Measurements from ENCODE around the gene RAVER2. TPM values are rescaled to one million over a fixed set of nuclear protein-coding genes. Genes with fewer than 3 reads are reported as not detected.

RAVER2 gene
- total RNA-seq, 5 donors from 2014 or later (not counting 1 experiment from before 2014, with no cell fraction given), result 0.76 to 2.2 (median 1.4) TPM

DNA sequence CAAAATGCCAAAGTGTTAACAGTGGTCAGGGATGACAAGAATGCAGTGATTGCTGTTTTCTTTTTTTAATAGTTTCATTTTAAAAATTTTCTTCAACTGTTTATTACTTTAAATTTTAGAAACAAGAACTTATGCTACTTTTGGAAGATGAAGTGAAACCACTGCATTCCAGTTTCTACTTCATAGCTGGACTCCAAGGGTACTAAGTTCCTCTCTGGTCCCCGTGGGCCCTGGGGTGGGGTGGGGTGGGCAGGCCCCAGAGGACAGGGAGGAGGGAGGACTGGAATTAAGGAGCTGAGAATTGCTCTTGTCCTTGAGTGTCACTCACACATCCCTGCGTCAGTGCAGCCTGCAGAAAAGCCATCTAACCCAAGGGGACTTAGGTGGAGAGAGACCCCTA, 97.3 kb downstream of the RAVER2 start:
- H3K27ac Mint-ChIP-seq, result no peak overlapping the region

DNA sequence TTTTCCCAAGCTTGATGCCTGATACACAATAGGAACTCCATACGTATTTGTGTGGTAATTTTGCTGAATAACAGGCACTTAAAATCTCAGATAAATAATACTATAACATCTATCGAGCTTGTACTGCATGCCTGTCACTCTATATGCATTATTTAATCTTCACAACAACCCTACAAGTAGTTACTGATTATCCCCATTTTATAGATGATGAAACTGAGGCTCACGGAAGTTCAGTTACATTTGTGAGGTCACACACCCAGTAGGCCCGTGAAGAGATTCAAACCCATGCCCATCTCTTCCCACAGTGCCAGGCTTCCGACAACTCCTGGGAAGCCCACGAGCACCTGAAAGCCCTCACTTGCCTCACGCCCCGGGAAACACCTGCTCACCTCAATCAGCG, 98.8 kb downstream of the RAVER2 start:
- POLR2A ChIA-PET, result no interaction called here
- no peak overlapping the region for H3K27ac ChIP-seq (ENCODE audit: low read length)

More for the DNA sequence above, 97.3 kb downstream of the RAVER2 start:
- peaks cover 0 to 2% (median 0%) of the 10 kb centered on the region in 3 donors for H3K4me1 Mint-ChIP-seq
- ChIA-PET POLR2A (no interaction called here), CTCF (no interaction called here)
- Histone ChIP-seq H3K4me1 (ENCODE audit: control insufficient read depth in 1 of 2, extremely low read depth in 1 of 2, insufficient read depth in 2 of 2, low read length in 2 of 2) (no peaks in the 10 kb centered on the region), H3K9me3 (no peaks in the 10 kb centered on the region), H3K36me3 (ENCODE audit: control insufficient read depth in 2 of 2, extremely low read depth in 1 of 2, insufficient read depth in 1 of 2, low read length in 1 of 2) (peaks cover 28 to 91% of the 10 kb centered on the region in 2 donors), H3K27me3 (replicated peaks in 1 of 2; ENCODE audit: control insufficient read depth in 2 of 2, extremely low read depth in 1 of 2, insufficient read depth in 2 of 2, low read length in 1 of 2) (no peaks in the 10 kb centered on the region), H3K4me3 (ENCODE audit: control insufficient read depth in 1 of 2, extremely low read depth in 1 of 2, low read length in 1 of 2) (no peak overlapping the region), H3K27ac (ENCODE audit: low read length) (no peak overlapping the region)
- ATAC-seq (replicated peaks in 1 of 4) (no peak), DNase-seq (no peak)
- H3K36me3 Mint-ChIP-seq, result peaks cover 61% of the 10 kb centered on the region
- no peaks in the 10 kb centered on the region for H3K27me3 Mint-ChIP-seq
- no CpG with 5 or more reads among the region's 2 CpGs for WGBS (ENCODE audit: insufficient coverage)
- H3K9me3 Mint-ChIP-seq, result no peaks in the 10 kb centered on the region
- H3K4me3 Mint-ChIP-seq, result no peak overlapping the region

GRCh38 chr1:64844175-64844574, 99.3 kb downstream of the RAVER2 start:
- peaks cover 33 to 95% of the 10 kb centered on the region in 2 donors for H3K36me3 ChIP-seq (ENCODE audit: control insufficient read depth in 2 of 2, extremely low read depth in 1 of 2, insufficient read depth in 1 of 2, low read length in 1 of 2)
- H3K9me3 Mint-ChIP-seq, result no peaks in the 10 kb centered on the region
- H3K27me3 Mint-ChIP-seq, result no peaks in the 10 kb centered on the region
- H3K36me3 Mint-ChIP-seq, result peaks cover 48% of the 10 kb centered on the region
- CTCF ChIA-PET, result interaction anchor here in 1 of 2 donors (0.6 kb wide), 1 partner anchor 19 kb away, joined by 3 read pairs; no protein-coding TSS in a partner anchor
- H3K27ac Mint-ChIP-seq, result peak overlapping the region in 1 of 2 donors; percentile 18
- H3K4me3 Mint-ChIP-seq, result no peak overlapping the region
- H3K27me3 ChIP-seq (replicated peaks in 1 of 2; ENCODE audit: control insufficient read depth in 2 of 2, extremely low read depth in 1 of 2, insufficient read depth in 2 of 2, low read length in 1 of 2), result no peaks in the 10 kb centered on the region
- POLR2A ChIA-PET, result no interaction called here
- WGBS (ENCODE audit: insufficient coverage), result 98% methylated on average over 7 of the region's 7 CpGs
- no peaks in the 10 kb centered on the region for H3K4me1 ChIP-seq (ENCODE audit: control insufficient read depth in 1 of 2, extremely low read depth in 1 of 2, insufficient read depth in 2 of 2, low read length in 2 of 2)
- H3K4me1 Mint-ChIP-seq, result peaks cover 0 to 2% (median 0%) of the 10 kb centered on the region in 3 donors
- no peak overlapping the region for H3K27ac ChIP-seq (ENCODE audit: low read length)
- no peaks in the 10 kb centered on the region for H3K9me3 ChIP-seq
- H3K4me3 ChIP-seq (ENCODE audit: control insufficient read depth in 1 of 2, extremely low read depth in 1 of 2, low read length in 1 of 2), result no peak overlapping the region
- no peak for DNase-seq
- no peak for ATAC-seq (replicated peaks in 1 of 4)

More for the DNA sequence above, 98.8 kb downstream of the RAVER2 start:
- Histone ChIP-seq H3K36me3 (ENCODE audit: control insufficient read depth in 2 of 2, extremely low read depth in 1 of 2, insufficient read depth in 1 of 2, low read length in 1 of 2) (peaks cover 33 to 93% of the 10 kb centered on the region in 2 donors), H3K27me3 (replicated peaks in 1 of 2; ENCODE audit: control insufficient read depth in 2 of 2, extremely low read depth in 1 of 2, insufficient read depth in 2 of 2, low read length in 1 of 2) (no peaks in the 10 kb centered on the region), H3K4me1 (ENCODE audit: control insufficient read depth in 1 of 2, extremely low read depth in 1 of 2, insufficient read depth in 2 of 2, low read length in 2 of 2) (no peaks in the 10 kb centered on the region), H3K4me3 (ENCODE audit: control insufficient read depth in 1 of 2, extremely low read depth in 1 of 2, low read length in 1 of 2) (no peak overlapping the region), H3K9me3 (no peaks in the 10 kb centered on the region)
- DNase-seq (no peak), ATAC-seq (replicated peaks in 1 of 4) (no peak)
- Mint-ChIP-seq H3K4me3 (no peak overlapping the region), H3K36me3 (peaks cover 47% of the 10 kb centered on the region), H3K27me3 (no peaks in the 10 kb centered on the region), H3K4me1 (peaks cover 0 to 2% (median 0%) of the 10 kb centered on the region in 3 donors), H3K9me3 (no peaks in the 10 kb centered on the region), H3K27ac (peak overlapping the region in 1 of 2 donors; percentile 18)
- WGBS (ENCODE audit: insufficient coverage), result 97% methylated on average over 5 of the region's 9 CpGs
- CTCF ChIA-PET, result no interaction called here

GRCh38 chr1:64844609-64845008, 99.7 kb downstream of the RAVER2 start:
- 92% methylated on average over 2 of the region's 7 CpGs for WGBS (ENCODE audit: insufficient coverage)
- ChIA-PET POLR2A (no interaction called here), CTCF (interaction anchor here in 1 of 2 donors (0.6 kb wide), 1 partner anchor 20 kb away, joined by 3 read pairs; no protein-coding TSS in a partner anchor)
- no peak overlapping the region for H3K4me3 ChIP-seq (ENCODE audit: control insufficient read depth in 1 of 2, extremely low read depth in 1 of 2, low read length in 1 of 2)
- Mint-ChIP-seq H3K4me3 (no peak overlapping the region), H3K4me1 (peaks cover 0 to 2% (median 0%) of the 10 kb centered on the region in 3 donors), H3K36me3 (peaks cover 48% of the 10 kb centered on the region), H3K27me3 (no peaks in the 10 kb centered on the region), H3K27ac (peak overlapping the region in 1 of 2 donors; percentile 22), H3K9me3 (no peaks in the 10 kb centered on the region)
- H3K27ac ChIP-seq (ENCODE audit: low read length), result no peak overlapping the region
- no peaks in the 10 kb centered on the region for H3K9me3 ChIP-seq
- DNase-seq (no peak), ATAC-seq (replicated peaks in 1 of 4) (no peak)
- H3K27me3 ChIP-seq (replicated peaks in 1 of 2; ENCODE audit: control insufficient read depth in 2 of 2, extremely low read depth in 1 of 2, insufficient read depth in 2 of 2, low read length in 1 of 2), result no peaks in the 10 kb centered on the region
- no peaks in the 10 kb centered on the region for H3K4me1 ChIP-seq (ENCODE audit: control insufficient read depth in 1 of 2, extremely low read depth in 1 of 2, insufficient read depth in 2 of 2, low read length in 2 of 2)
- H3K36me3 ChIP-seq (ENCODE audit: control insufficient read depth in 2 of 2, extremely low read depth in 1 of 2, insufficient read depth in 1 of 2, low read length in 1 of 2), result peaks cover 33 to 95% of the 10 kb centered on the region in 2 donors

GRCh38 chr1:64845831-64846425, 101.1 kb downstream of the RAVER2 start:
- WGBS (ENCODE audit: insufficient coverage), result 97% methylated on average over 9 of the region's 13 CpGs
- ChIA-PET POLR2A (no interaction called here), CTCF (no interaction called here)

DNA sequence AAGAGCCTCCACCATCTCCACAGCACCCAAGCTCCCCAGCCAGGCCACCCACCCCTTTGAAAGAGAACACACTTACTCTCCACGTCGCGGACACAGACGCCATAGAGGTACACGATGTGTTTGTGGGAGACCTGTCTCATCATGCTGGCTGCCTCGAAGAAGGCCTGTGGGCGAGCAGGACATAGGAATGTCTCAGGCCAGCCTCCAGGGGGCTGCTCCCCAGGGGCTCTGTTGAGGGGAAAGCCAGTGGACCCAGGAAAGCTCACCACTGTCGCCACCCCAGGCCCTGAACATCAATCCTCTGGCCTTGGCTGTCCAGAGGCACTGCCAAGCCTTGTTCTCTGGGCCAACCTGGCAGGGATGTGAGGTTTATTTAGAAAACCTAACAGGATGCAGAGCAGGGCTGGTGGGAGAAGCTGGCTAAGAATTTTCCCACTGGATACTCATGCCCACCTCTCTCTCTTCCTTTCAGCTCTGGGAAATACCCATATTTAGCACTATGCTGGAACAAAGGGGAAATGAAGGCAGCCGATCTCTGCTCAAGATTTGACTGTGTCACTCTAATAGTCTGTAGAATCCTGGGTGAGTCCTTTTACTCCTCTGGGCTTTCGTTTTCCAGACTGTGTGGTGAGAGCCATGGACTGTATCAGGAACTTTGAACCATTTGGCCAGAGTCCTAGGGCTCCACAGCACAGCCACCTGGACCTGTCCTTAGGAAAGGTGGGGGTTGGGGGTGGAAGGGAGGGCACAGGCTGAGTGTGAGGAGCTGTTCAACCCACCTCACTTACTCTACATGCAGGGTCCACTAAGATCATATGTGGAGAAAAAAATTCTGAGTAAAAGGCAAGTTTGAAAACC, 101.9 kb downstream of the RAVER2 start:
- peaks cover 0 to 2% (median 2%) of the 10 kb centered on the region in 3 donors for H3K4me1 Mint-ChIP-seq
- H3K4me3 ChIP-seq (ENCODE audit: control insufficient read depth in 1 of 2, extremely low read depth in 1 of 2, low read length in 1 of 2), result no peak overlapping the region
- peaks cover 42% of the 10 kb centered on the region for H3K36me3 Mint-ChIP-seq
- 100% methylated on average over 5 of the region's 10 CpGs for WGBS (ENCODE audit: insufficient coverage)
- H3K27me3 ChIP-seq (replicated peaks in 1 of 2; ENCODE audit: control insufficient read depth in 2 of 2, extremely low read depth in 1 of 2, insufficient read depth in 2 of 2, low read length in 1 of 2), result no peaks in the 10 kb centered on the region
- H3K9me3 Mint-ChIP-seq, result no peaks in the 10 kb centered on the region
- ChIA-PET CTCF (no interaction called here), POLR2A (interaction anchor here in 1 of 2 donors (0.6 kb wide), 1 partner anchor 171 kb away, joined by 3 read pairs; no protein-coding TSS in a partner anchor)
- H3K36me3 ChIP-seq (ENCODE audit: control insufficient read depth in 2 of 2, extremely low read depth in 1 of 2, insufficient read depth in 1 of 2, low read length in 1 of 2), result peaks cover 37 to 95% of the 10 kb centered on the region in 2 donors
- no peaks in the 10 kb centered on the region for H3K27me3 Mint-ChIP-seq
- DNase-seq (no peak), ATAC-seq (replicated peaks in 1 of 4) (peak in 1 of 4 experiments; percentile 10)
- H3K4me1 ChIP-seq (ENCODE audit: control insufficient read depth in 1 of 2, extremely low read depth in 1 of 2, insufficient read depth in 2 of 2, low read length in 2 of 2), result no peaks in the 10 kb centered on the region
- H3K9me3 ChIP-seq, result no peaks in the 10 kb centered on the region
- no peak overlapping the region for H3K27ac ChIP-seq (ENCODE audit: low read length)
- H3K27ac Mint-ChIP-seq, result peak overlapping the region in 1 of 2 donors; percentile 39
- H3K4me3 Mint-ChIP-seq, result peak overlapping the region in 1 of 3 donors; percentile 6

More at GRCh38 chr1:64845831-64846425, 101.1 kb downstream of the RAVER2 start:
- no peaks in the 10 kb centered on the region for H3K9me3 ChIP-seq
- H3K4me3 ChIP-seq (ENCODE audit: control insufficient read depth in 1 of 2, extremely low read depth in 1 of 2, low read length in 1 of 2), result no peak overlapping the region
- ATAC-seq (replicated peaks in 1 of 4), result no peak
- Mint-ChIP-seq H3K27ac (no peak overlapping the region), H3K36me3 (peaks cover 49% of the 10 kb centered on the region), H3K9me3 (no peaks in the 10 kb centered on the region), H3K4me1 (peaks cover 0 to 2% (median 2%) of the 10 kb centered on the region in 3 donors), H3K27me3 (no peaks in the 10 kb centered on the region), H3K4me3 (no peak overlapping the region)
- no peak overlapping the region for H3K27ac ChIP-seq (ENCODE audit: low read length)
- H3K36me3 ChIP-seq (ENCODE audit: control insufficient read depth in 2 of 2, extremely low read depth in 1 of 2, insufficient read depth in 1 of 2, low read length in 1 of 2), result peaks cover 37 to 95% of the 10 kb centered on the region in 2 donors
- H3K4me1 ChIP-seq (ENCODE audit: control insufficient read depth in 1 of 2, extremely low read depth in 1 of 2, insufficient read depth in 2 of 2, low read length in 2 of 2), result no peaks in the 10 kb centered on the region
- no peaks in the 10 kb centered on the region for H3K27me3 ChIP-seq (replicated peaks in 1 of 2; ENCODE audit: control insufficient read depth in 2 of 2, extremely low read depth in 1 of 2, insufficient read depth in 2 of 2, low read length in 1 of 2)
- DNase-seq, result no peak

Measured in T-cell (primary cell).